Adipocyte (in vitro differentiated cells): ENCODE measurements around the gene MOK.
"Not testable (repeated sequence)": the region's sequence is repeated elsewhere in the genome, so short reads cannot be mapped to it uniquely, and the experiment has no call there.

ENCODE experiments used
- DNase-seq: peaks from one replicate; pipeline ENCODE4 v3.0.0-alpha.2; 2015; ENCODE audit warnings: low read depth
- H3K27me3 ChIP-seq: replicated peaks from 2 replicates; pipeline ENCODE4 v1.7.0; 2013; ENCODE audit warnings: mild to moderate bottlenecking, low read length, moderate library complexity; ENCODE audit not compliant: control insufficient read depth, insufficient read depth
- H3K36me3 ChIP-seq: 2 replicates; pipeline ENCODE4 v1.7.0; 2013; ENCODE audit warnings: low read length, mild to moderate bottlenecking, moderate library complexity; ENCODE audit not compliant: control insufficient read depth, insufficient read depth, severe bottlenecking
- H3K4me1 ChIP-seq: 2 replicates; pipeline ENCODE4 v1.7.0; 2013; ENCODE audit warnings: mild to moderate bottlenecking, low read length, moderate library complexity; ENCODE audit not compliant: control insufficient read depth, insufficient read depth
- H3K4me3 ChIP-seq: 2 replicates; pipeline ENCODE4 v1.7.0; 2013; ENCODE audit warnings: mild to moderate bottlenecking, low read length, moderate library complexity
- H3K9ac ChIP-seq: 2 replicates; pipeline ENCODE4 v1.7.0; 2013; ENCODE audit warnings: mild to moderate bottlenecking, low read length, moderate library complexity
- H3K9me3 ChIP-seq: 2 replicates; pipeline ENCODE4 v1.7.0; 2013; ENCODE audit warnings: mild to moderate bottlenecking, low read length, moderate library complexity; ENCODE audit not compliant: control insufficient read depth

MOK gene

DNA sequence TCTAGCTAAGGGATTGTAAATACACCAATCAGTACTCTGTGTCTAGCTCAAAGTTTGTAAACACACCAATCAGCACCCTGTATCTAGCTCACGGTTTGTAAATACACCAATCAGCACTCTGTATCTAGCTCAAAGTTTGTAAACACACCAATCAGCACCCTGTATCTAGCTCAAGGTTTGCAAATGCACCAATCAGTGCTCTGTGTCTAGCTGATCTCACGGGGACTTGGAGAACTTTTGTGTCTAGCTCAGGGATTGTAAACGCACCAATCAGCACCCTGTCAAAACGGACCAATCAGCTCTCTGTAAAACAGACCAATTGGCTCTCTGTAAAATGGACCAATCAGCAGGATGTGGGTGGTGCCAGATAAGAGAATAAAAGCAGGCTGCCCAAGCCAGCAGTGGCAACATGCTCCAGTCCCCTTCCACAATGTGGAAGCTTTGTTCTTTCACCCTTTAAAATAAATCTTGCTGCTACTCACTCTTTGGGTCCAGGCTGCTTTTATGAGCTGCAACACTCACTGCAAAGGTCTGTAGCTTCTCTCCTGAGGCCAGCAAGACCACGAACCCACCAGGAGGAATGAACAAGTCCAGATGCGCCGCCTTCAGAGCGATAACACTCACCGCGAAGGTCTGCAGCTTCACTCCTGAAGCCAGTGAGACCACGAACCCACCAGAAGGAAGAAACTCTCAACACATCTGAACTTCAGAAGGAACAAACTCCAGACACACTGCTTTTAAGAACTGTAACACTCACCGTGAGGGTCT is 6.5 kb downstream of the MOK start:
- H3K36me3 ChIP-seq, DNase-seq, H3K9ac ChIP-seq: not testable (repeated sequence)

GRCh38 chr14:102297436-102298170 is 7.4 kb downstream of the MOK start:
- no peak for DNase-seq

More for the DNA sequence above, 6.5 kb downstream of the MOK start:
- not testable (repeated sequence) for H3K4me3 ChIP-seq, H3K27me3 ChIP-seq, H3K9me3 ChIP-seq
- H3K4me1 ChIP-seq = peaks cover 18% of the 10 kb centered on the region

GRCh38 chr14:102295270-102295669 is 9.7 kb downstream of the MOK start:
- H3K36me3 ChIP-seq = no peaks in the 10 kb centered on the region
- no peak overlapping the region for H3K4me3 ChIP-seq
- H3K27me3 ChIP-seq = no peaks in the 10 kb centered on the region
- H3K9ac ChIP-seq = peak overlapping the region; percentile 64
- DNase-seq = peak; percentile 30
- peaks cover 18% of the 10 kb centered on the region for H3K4me1 ChIP-seq
- H3K9me3 ChIP-seq = no peaks in the 10 kb centered on the region

More at GRCh38 chr14:102297436-102298170, 7.4 kb downstream of the MOK start:
- Histone ChIP-seq H3K27me3 (no peaks in the 10 kb centered on the region), H3K4me3 (no peak overlapping the region), H3K36me3 (no peaks in the 10 kb centered on the region), H3K9ac (no peak overlapping the region), H3K9me3 (no peaks in the 10 kb centered on the region), H3K4me1 (peaks cover 18% of the 10 kb centered on the region)

DNA sequence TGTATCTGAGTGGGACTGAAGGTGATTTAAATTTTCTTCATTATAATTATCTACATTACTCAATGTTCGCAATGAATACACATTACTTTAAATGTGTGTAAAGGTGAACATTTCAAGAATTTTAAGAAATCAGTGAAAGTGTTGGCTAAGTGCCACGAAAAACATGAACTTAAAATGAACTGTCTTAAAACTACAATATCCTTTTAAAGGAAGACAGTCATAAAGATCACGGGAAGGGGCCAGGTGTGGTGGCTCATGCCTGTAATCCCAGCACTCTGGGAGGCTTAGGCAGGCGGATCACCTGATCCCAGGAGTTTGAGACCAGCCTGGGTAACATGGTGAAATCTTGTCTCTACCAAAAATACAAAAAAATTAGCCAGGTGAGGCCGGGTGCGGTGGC is 11.2 kb downstream of the MOK start:
- peak; percentile 14 for DNase-seq
- H3K4me3 ChIP-seq = no peak overlapping the region
- no peaks in the 10 kb centered on the region for H3K27me3 ChIP-seq
- H3K9me3 ChIP-seq = no peaks in the 10 kb centered on the region
- no peaks in the 10 kb centered on the region for H3K36me3 ChIP-seq
- no peak overlapping the region for H3K9ac ChIP-seq
- H3K4me1 ChIP-seq = peaks cover 18% of the 10 kb centered on the region

DNA sequence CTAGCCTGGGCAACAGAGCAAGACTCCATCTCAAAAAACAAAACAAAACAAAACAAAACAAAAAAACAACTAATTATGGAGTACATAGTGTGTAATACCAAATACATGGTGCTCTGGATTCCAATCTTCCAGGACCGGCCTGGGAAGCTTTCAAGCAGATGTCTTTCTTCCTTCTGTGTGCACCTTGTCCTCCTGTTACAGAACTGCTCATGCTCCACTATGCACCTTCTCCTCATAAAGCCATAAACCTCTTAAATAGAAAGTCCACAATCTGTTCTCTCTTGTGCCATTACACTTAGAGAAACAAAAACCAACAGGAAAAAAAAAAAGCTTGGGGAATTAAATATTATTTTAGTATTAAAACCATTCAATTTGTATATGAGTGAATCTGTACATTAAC is 12.5 kb downstream of the MOK start:
- Histone ChIP-seq H3K27me3 (no peaks in the 10 kb centered on the region), H3K9ac (no peak overlapping the region), H3K36me3 (no peaks in the 10 kb centered on the region), H3K4me3 (no peak overlapping the region), H3K9me3 (no peaks in the 10 kb centered on the region), H3K4me1 (peaks cover 18% of the 10 kb centered on the region)
- DNase-seq = no peak

GRCh38 chr14:102288139-102288538 is 16.8 kb downstream of the MOK start:
- Histone ChIP-seq H3K36me3 (no peaks in the 10 kb centered on the region), H3K4me1 (no peaks in the 10 kb centered on the region), H3K27me3 (no peaks in the 10 kb centered on the region), H3K9me3 (no peaks in the 10 kb centered on the region), H3K4me3 (no peak overlapping the region), H3K9ac (no peak overlapping the region)
- DNase-seq = no peak

DNA sequence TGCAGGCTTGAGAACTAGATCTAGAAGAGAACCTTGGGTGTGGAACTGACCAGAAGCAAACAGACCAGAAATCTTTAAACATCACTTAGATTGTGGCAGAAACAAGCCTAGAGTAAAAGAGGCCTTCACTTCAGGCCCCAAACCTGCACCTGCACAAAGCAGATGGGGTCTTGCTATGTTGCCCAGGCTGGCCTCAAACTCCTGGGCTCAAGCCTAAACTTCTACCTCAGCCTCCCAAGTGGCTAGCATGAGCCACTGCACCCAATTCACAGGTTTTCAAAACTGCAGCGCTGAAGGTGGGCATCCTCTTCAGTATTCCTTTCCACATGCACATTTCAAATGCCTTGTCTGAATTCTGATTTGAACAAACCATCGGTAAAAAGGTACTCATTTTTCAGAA is 19.9 kb downstream of the MOK start:
- Histone ChIP-seq H3K4me1 (peaks cover 7% of the 10 kb centered on the region), H3K9me3 (no peaks in the 10 kb centered on the region), H3K27me3 (no peaks in the 10 kb centered on the region), H3K36me3 (peaks cover 4% of the 10 kb centered on the region), H3K4me3 (no peak overlapping the region), H3K9ac (no peak overlapping the region)
- no peak for DNase-seq

DNA sequence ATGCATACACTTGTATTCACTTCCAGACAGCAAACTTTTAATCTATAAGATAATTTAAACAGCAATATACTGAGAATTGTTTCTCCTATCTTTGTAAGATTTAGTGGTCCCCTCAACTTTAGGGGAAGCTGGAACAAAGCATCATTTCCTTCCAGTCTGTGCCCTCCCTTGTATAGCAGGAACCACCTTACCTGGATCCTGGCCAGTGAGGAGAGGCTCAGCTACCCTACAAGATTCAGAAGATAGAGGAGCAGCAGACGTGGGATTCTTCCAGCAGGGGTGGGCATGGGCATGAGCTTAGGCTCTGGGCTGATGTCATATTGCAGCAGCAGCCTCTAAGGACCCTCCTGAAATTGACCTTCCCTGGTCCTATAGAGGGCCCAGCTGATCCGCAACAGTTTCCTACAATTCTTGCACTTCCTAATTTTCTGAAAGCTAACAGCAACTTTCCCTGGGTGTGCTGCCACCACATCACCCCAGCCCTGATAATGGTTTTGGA is 21.3 kb downstream of the MOK start:
- H3K27me3 ChIP-seq = no peaks in the 10 kb centered on the region
- no peak overlapping the region for H3K9ac ChIP-seq
- H3K36me3 ChIP-seq = peaks cover 4% of the 10 kb centered on the region
- DNase-seq = no peak
- no peak overlapping the region for H3K4me3 ChIP-seq
- H3K9me3 ChIP-seq = no peaks in the 10 kb centered on the region
- peaks cover 16% of the 10 kb centered on the region for H3K4me1 ChIP-seq

DNA sequence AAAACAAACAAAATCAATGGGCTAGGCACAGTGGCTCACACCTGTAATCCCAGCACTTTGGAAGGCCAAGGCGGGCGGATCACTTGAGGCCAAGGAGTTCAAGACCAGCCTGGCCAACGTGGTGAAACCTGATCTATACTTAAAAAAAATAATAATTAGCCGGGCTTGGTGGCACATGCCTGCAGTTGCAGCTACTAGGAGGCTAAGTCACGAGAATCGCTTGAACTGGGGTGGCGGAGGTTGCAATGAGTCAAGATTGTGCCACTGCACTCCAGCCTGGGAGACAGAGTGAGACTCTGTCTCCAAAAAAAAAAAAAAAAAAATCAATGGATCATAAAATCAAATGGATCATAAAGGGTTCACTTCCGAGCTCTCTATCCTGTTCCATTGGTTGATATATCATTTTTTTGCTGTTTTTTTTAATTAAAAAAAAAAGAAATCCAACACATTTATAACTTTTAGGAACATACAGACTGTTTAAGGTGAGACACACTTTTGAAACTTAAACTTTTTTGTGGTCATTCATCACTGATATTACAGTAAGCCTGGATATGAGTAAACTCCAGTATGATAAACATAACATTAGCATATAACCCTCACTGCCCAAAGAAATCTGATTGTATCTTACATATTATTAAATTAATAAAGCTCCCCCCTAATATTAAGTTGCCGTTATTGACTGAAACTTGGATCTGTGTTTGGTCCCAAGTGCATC is 22.1 kb downstream of the MOK start:
- H3K9me3 ChIP-seq = no peaks in the 10 kb centered on the region
- H3K36me3 ChIP-seq = peaks cover 4% of the 10 kb centered on the region
- DNase-seq = no peak
- H3K4me3 ChIP-seq = no peak overlapping the region
- H3K9ac ChIP-seq = no peak overlapping the region
- H3K4me1 ChIP-seq = peaks cover 16% of the 10 kb centered on the region
- H3K27me3 ChIP-seq = no peaks in the 10 kb centered on the region

GRCh38 chr14:102280376-102280962 is 24.5 kb downstream of the MOK start:
- Histone ChIP-seq H3K4me3 (no peak overlapping the region), H3K4me1 (peaks cover 16% of the 10 kb centered on the region), H3K36me3 (peaks cover 4% of the 10 kb centered on the region), H3K9me3 (no peaks in the 10 kb centered on the region), H3K27me3 (no peaks in the 10 kb centered on the region), H3K9ac (peak overlapping the region; percentile 27)
- peak; percentile 86 for DNase-seq
